ENCODE data around the gene VPS33A. TPM values are rescaled to one million over a fixed set of nuclear protein-coding genes. Genes with fewer than 3 reads are reported as not detected.

The VPS33A gene
- total and polyA plus RNA-seq, 2 of the 13 experiments (the other 11 are each of a cell fraction or from before 2014, with no cell fraction given), result 11.0 to 43.6 TPM

- no peaks in the 10 kb centered on the region for H3K4me1 ChIP-seq (ENCODE audit: insufficient read depth, low read length)
- H3K4me3 ChIP-seq (replicated peaks in 1 of 3; ENCODE audit: insufficient read depth in 1 of 3, low read depth in 2 of 3, low read length in 3 of 3), result no peak overlapping the region
- H2AFZ ChIP-seq (ENCODE audit: low read length), result no peak overlapping the region
- POLR2A ChIA-PET, result no interaction called here
- intact Hi-C loops (cut with micrococcal nuclease; ENCODE audit: unreplicated experiment) (no loop called here), in situ Hi-C loops (cut with HindIII; ENCODE audit: extremely low pct_ligation_motif_present, low pct_unique_long_range_greater_than_20kb) (no loop called here)
- H4K20me1 ChIP-seq (ENCODE audit: insufficient read depth, low read length), result no peaks in the 10 kb centered on the region
- no peaks in the 10 kb centered on the region for H3K27me3 ChIP-seq (ENCODE audit: control insufficient read depth in 1 of 2, insufficient read depth in 2 of 2, low read length in 2 of 2)
- H3K36me3 ChIP-seq (replicated peaks in 1 of 2; ENCODE audit: control insufficient read depth in 1 of 2, insufficient read depth in 2 of 2, low read length in 2 of 2), result peaks cover 0 to 33% of the 10 kb centered on the region in 2 experiments; a peak in 3 of 5 replicates
- BruUV-seq (replicated peaks), result no TSS peak
- 93% methylated on average over 10 of the region's 11 CpGs for WGBS (ENCODE audit: low lambda C conversion rate)
- DNase-seq (ENCODE audit: low spot score) (no peak), ATAC-seq (no peak), FAIRE-seq (no peak)
- H3K27ac ChIP-seq (ENCODE audit: extremely low read length, insufficient read depth, low read length), result no peak overlapping the region
- no peaks in the 10 kb centered on the region for H3K79me2 ChIP-seq (ENCODE audit: insufficient read depth, low read length)
- H3K9me3 ChIP-seq (ENCODE audit: low read length), result no peaks in the 10 kb centered on the region
- no peak overlapping the region for H3K9ac ChIP-seq (ENCODE audit: insufficient read depth, low read depth, low read length)
- CTCF ChIA-PET (ENCODE audit: low intra/inter-chr PET ratio, low total read pairs), result no interaction called here
- no peak overlapping the region for H3K4me2 ChIP-seq (ENCODE audit: low read depth, low read length)
- no peak for TF ChIP-seq ZNF414 (CRISPR knock-in tag; IDR thresholded peaks at IDR 0.05)
- no peak for TF ChIP-seq GMEB2 (CRISPR knock-in tag; IDR thresholded peaks at IDR 0.05; ENCODE audit: low read depth)
- no peak for TF ChIP-seq RAD21 (CRISPR knock-in tag; IDR thresholded peaks at IDR 0.05)
- TF ChIP-seq NR0B2 (CRISPR knock-in tag; IDR thresholded peaks at IDR 0.05), result no peak
- TF ChIP-seq IKZF1 (IDR thresholded peaks at IDR 0.05), result no peak
- TF ChIP-seq ZNF329 (CRISPR knock-in tag; IDR thresholded peaks at IDR 0.05; ENCODE audit: low read depth), result no peak
- no peak for TF ChIP-seq PRDM10 (CRISPR knock-in tag; IDR thresholded peaks at IDR 0.05; ENCODE audit: low read depth)
- TF ChIP-seq ATF2 (CRISPR knock-in tag; IDR thresholded peaks at IDR 0.05), result no peak
- TF ChIP-seq CTCF (CRISPR knock-in tag; IDR thresholded peaks at IDR 0.05), result no peak
- no peak for TF ChIP-seq KLF13 (CRISPR knock-in tag; IDR thresholded peaks at IDR 0.05)
- TF ChIP-seq CAMTA2 (CRISPR knock-in tag; IDR thresholded peaks at IDR 0.05; ENCODE audit: borderline replicate concordance), result no peak
Observed at GRCh38 chr12:122244565-122245371, 21.5 kb downstream of the VPS33A start.

Measured in HepG2 (cell line).